ENCODE results near the gene IL4R.

DNA sequence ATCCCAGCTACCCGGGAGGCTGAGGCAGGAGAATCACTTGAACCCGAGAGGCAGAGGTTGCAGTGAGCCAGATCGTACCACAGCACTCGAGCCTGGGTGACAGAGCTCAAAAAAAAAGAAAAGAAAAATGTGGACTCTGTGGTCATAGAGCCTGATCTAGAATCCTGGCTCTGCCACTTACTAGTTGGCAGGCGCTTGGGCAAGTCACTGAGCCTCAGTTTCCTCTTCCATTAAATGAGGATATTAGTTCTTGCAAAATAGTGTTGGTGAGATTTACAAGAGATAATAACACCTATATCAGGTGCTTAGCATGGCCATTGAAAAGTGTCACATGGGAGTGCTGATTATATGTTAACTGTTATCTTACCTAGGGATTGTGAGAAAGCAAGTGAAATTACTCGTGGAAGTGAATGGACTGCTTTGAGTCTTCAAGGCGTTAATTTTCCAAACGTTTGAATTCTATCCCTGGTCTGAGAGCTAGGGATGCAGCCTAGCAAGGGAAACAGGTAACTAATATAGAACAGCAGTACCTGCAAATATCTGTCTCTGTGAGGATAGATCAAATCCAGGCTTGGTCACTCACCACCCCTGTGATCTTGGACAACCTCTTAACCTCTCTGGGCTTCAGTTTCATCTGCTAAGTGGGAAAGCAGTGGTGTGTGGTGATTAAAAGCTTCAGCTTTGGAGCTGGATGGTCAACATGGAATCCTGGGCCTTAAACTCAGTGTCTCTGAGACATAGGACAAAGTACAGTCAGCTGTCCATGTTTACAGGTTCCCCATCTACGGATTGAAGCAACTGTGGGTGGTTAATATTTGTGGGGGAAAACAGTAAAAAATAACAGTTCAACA, 44.2 kb upstream of the IL4R start:
- TF ChIP-seq EP300 (IDR thresholded peaks at IDR 0.05; ENCODE audit: low read depth in 2 of 2, low read length in 2 of 2) (peak in 1 of 2 experiments; percentile 50; a peak in 2 of 4 replicates), EP300 (CRISPR knock-in tag; IDR thresholded peaks at IDR 0.05; ENCODE audit: borderline replicate concordance) (0 out of 2 replicates have a peak, but pooled peaks have one; percentile 13), SIN3A (IDR thresholded peaks at IDR 0.05; ENCODE audit: borderline replicate concordance, low read depth, low read length) (no peak)

All from HepG2 (cell line).